KG1 (cell line): Measurements from ENCODE around the gene DPY30.
"Not testable (repeated sequence)": the region's sequence is repeated elsewhere in the genome, so short reads cannot be mapped to it uniquely, and the experiment has no call there.

Experiments
- DNase-seq: peaks from one replicate; lab custom pipeline; 2025; lab: John Stamatoyannopoulos, UW

Gene DPY30

DNA sequence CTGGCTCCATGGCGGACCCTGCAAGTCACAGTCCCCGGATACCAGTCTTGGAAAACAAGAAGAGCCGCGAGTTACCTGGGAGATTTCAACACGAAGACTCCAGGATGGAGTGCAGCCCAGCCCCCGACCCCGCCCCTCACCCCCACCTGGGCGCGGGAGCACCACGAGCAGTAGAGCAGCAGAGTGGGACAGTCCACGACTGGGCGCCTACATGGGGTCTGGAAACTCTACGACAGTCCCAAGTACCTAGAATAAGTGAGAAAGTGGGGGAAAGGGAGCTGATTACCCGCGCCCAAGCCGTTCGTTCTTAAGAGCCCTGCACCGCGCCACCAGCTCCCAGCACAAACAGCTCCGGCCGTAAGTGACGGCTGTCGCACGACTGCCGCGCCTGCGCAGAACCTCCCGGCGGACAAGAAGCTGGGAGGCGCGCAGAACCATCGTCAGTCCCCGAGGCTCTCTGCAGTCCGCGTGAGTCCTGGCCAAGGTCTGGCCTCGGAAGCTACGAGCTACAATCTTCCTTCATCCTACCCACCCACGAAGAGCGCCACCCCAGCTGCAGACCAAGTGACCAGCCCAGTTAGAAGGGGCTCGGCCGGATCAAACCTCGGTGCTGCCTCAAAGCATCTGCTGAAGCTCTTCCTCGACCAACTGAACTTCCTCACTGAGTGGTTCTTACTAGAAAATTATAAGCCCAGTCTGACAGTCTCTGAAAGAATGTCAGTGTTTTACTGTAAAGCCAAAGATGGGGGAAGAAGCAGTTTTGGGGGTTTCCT, at the start of gene DPY30:
Gene DPY30, minus strand, starts transcription at position 359 of the 773 bp plus-strand sequence. Its CDS starts 349 bp downstream, at position 10.
- DNase-seq = peak; percentile 63

DNA sequence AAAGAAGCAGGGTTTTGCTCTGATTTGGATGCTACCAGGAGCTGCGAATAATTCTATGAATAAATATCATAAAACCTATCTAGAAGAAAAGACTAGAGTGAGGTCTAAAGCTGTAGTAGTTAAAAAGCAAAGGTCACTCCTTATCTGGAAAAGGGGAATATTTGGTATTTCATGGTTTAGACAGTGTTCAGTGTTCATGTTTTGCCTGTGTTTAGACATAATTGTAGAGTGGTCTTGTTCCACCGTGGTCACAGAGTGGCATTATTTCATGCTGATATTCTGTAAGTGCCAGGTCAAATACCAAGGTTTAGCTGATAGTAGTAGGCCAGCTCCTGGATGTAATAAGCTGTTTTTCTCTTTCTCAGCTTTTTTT, 34.5 kb upstream of the DPY30 start:
- no peak for DNase-seq

DNA sequence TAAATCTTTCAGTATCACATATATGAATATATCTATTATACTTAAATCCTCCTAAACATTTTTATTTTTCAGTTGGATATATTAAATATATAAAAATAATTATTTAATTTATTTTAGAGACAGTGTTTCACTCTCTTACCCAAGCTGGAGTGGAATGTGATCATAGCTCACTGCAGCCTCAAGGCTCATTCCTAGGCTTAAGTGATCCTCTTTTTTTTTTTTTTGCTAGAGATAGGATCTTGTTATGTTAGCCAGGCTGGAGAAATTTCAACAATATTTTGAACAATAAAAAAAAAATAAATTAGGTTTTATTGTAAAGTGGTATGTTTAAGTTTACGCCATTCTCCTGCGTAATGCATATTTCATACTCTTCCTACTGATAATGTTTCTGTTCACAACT, 27.9 kb upstream of the DPY30 start:
- DNase-seq = no peak

DNA sequence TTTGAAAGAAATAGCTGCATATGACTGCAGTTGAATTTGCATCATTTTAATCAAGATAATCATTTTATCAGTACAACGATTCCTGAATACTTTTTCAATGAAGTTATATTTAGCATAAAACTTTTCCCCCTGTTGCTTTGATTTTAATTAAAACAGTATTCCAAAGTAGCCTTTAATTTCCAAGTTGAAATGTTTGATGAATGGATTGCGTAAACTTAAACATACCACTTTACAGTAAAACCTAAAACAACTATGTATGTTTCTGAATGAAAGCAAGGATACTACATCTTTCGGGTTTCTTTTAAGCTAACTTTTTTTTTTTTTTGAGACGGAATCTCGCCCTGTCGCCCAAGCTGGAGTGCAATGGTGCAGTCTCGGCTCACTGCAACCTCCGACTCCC, 25.1 kb upstream of the DPY30 start:
- DNase-seq = no peak

DNA sequence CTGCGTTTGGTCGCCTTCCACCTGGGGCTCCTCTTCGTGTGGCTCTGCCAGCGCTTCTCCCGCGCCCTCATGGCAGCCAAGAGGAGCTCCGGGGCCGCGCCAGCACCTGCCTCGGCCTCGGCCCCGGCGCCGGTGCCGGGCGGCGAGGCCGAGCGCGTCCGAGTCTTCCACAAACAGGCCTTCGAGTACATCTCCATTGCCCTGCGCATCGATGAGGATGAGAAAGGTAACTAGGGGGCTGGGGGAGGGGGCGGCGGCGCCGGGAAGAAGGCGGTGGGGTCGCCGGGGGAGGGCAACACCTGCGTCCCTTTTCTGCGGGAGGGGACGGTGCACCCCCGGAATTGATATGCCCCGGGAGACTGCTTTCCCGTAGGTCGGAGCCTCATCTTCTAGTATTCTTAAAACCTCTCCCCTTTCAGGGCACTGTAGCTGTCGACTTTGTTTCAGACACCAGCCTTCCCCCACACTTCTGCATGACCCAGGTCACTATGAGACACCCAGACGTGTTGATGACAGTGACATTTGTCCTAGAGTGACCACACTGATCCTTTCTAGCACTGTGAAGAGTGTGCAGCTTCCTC, 24.5 kb upstream of the DPY30 start:
- DNase-seq = peak; percentile 13

DNA sequence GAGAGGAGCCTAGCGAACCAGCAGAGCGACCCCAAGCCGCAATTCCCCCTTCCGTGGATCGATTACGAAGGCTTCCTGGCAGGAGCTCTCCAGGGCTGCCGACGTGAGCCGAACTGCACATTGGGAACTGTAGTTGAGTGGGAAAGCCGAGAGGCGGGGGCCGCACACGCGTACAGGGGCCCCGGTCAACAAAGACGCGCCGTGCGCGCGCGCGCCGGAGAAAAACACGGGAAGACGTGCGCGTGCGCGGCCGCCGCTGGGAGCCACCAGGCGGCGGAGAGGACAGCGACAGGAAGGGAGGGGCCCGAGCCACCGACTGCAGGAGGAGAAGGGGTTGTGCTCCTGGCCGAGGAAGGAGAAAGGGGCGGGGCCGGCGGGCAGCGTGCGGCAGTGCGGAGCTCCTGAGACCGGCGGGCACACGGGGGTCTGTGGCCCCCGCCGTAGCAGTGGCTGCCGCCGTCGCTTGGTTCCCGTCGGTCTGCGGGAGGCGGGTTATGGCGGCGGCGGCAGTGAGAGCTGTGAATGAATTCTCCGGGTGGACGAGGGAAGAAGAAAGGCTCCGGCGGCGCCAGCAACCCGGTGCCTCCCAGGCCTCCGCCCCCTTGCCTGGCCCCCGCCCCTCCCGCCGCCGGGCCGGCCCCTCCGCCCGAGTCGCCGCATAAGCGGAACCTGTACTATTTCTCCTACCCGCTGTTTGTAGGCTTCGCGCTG, 23.9 kb upstream of the DPY30 start, which contains the start of gene SPAST:
Gene SPAST, plus strand, starts transcription at position 247 of the 711 bp plus-strand sequence. Its CDS starts 276 bp downstream, at position 523.
- DNase-seq = peak; percentile 95

DNA sequence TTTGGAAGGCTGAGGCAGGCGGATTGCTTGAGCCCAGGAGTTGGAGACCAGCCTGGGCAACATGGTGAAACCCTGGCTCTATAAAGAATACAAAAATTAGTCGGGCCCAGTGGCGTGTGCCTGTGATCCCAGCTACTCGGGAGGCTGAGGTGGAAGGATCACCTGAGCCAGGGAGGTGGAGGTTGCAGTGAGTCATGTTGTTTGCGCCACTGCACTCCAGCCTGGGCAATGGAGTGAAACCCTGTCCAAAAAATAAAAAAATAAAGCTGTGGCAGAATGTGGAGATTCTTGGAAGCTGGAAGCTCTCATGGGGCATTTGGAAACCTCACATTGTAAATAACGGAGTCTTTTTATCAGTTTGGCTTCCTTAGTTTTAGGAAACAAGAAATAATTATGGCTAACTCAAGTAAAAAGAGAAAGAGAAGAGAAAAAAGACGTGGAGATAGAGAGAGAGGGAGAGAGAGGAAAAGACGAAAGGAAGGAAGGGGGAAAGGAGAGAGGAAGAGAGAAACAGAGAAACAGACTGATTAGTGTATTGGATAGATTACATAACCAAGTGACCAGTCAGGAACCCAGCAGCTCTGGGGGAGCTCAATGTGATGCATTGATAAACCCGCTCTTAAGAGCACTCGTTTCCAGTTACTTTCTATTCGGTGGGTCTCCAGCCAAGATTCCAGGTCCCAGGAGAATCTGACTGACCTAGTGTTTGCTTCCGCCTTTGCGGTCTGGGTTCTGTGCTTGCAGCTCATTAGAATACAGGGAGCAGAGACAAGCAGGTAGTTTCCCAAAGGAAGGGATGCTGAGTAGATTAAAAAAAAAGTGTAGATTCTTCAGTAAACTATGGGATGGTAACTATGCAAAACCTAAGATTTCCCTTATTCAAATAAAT, 22.6 kb upstream of the DPY30 start:
- no peak for DNase-seq

DNA sequence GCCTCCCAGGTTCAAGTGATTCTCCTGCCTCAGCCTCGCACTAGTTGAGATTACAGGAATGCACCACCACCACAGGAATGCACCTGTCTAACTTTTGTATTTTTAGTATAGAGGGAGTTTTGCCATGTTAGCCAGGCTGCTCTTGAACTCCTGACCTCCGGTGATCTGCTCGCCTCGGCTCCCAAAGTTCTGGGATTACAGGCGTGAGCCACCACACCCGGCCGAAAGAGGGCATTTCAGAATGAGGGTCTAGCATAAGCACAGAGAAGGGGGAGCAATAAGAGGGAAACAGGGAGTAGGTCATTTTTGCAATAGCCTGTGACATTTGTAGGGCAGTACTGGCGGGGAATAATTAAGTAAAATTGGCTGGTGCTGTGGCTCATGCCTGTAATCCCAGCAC, 21.8 kb upstream of the DPY30 start:
- no peak for DNase-seq

DNA sequence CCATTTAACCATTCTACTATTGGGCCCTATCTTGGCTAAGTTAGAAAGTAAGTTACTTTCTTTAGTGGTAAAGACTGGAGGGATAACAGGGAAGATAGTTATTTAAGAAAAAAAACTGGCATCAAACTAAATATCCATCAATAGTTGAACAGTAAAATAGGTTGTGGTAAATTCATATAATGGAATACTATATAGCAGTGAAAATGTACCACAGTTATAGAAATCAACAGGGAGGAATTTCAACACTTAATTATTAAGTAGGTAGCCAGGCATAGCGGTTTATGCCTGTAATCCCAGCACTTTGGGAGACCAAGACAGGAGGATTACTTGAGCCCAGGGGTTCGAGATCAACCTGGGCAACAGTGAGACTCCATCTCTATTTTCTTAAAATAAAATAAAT, 20.7 kb upstream of the DPY30 start:
- no peak for DNase-seq

DNA sequence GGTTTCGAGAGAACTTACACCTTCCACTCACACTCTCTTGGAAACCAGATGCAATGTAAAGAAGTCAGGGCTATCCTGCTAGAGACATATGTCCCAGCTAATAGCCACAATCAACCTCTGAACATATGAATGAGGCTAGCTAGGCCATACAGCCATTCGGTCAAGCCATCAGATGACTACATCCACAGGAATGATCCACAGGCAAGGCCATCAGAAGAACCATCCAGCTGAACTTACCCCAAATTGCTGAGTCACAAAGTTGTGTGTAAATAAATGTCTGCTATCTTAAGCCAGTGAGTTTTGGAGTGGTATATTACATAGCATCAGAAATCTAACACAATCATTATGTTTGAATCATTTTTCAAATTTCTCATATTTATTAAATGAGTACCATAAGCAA, 18.5 kb upstream of the DPY30 start:
- no peak for DNase-seq

DNA sequence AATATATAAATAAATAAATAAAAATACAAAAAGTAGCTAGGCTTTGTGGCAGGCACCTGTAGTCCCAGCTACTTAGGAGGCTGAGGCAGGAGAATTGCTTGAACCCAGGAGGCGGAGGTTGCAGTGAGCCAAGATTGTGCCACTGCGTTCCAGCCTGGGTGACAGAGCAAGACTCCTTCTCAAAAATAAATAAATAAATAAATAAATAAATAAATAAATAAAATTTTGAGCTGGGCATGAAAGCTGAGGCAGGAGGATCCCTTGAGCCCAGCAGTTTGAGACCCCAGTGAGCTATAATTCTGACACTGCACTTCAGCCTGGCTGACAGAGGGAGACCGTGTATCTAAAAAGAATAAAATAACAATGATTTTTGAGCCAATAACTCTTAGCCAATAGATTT, 15.0 kb upstream of the DPY30 start:
- DNase-seq = not testable (repeated sequence)

DNA sequence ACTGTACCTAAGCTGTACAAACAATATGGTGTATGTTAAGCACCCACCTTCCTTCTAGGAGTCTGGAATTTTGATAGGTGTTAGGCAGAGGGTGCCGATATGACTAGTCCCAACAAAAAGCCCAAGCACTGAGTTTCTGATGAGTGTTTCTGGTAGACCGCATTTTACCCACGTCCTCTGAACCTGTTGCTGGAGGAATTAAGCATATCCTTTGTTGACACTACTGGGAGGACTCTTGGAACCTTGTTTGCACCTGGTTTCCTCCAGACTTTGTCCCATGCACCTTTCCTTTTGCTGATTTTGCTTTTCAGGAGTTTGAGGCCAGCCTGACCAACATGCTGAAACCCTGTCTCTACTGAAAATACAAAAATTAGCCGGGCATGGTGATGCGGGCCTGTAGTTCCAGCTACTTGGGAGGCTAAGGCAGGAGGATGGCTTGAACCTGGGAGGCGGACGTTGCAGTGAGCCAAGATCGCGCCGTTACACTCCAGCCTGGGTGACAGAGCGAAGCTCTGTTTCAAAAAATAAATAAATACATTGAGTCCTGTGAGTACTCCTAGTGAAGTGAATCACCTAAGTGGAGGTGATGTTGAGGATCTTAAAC, 12.3 kb upstream of the DPY30 start:
- DNase-seq = no peak

DNA sequence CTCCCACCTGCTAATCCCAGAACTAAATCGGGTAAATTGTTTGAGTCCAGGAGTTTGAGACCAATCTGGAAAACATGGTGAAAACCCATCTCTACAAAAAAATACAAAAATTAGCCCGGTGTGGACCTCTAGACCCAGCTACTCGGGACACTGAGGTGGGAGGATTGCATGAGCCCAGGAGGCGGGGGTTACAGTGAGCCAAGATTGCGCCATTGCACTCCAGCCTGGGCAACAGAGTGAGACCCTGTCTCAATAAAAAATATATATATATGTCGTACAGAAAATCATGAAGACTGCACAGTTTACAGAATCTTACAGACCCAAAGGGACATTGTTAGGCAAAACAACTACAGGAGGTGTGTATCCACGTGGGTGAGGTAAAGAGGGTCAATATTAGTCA, 4.0 kb upstream of the DPY30 start:
- DNase-seq = no peak

DNA sequence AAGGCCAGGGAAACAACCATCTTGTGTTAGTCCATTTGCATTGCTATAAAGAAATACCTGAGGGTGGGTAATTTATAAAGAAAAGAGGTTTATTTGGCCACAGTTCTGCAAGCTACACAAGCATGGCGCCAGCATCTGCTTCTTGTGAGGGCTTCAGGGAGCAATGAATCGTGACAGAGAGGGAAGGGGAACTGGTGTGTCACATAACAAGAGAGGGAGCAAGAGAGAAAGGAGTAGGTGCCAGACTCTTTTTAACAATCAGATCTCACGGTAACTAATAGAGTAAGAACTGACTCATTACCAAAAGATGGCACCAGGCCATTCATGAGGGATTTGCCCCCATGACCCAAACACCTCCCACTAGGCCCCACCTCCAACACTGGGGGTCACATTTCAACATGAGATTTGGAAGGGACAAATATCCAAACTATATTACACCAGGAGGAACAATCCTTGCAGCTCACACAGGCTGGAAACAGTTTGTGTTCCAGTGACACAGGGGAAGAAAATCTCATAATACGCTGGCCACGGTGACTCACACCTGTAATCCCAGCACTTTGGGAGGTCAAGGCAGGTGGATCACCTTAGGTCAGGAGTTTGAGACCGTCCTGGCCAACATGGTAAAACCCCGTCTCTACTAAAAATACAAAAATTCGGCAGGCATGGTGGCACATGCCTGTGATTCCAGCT, 5.3 kb downstream of the DPY30 start:
- not testable (repeated sequence) for DNase-seq

DNA sequence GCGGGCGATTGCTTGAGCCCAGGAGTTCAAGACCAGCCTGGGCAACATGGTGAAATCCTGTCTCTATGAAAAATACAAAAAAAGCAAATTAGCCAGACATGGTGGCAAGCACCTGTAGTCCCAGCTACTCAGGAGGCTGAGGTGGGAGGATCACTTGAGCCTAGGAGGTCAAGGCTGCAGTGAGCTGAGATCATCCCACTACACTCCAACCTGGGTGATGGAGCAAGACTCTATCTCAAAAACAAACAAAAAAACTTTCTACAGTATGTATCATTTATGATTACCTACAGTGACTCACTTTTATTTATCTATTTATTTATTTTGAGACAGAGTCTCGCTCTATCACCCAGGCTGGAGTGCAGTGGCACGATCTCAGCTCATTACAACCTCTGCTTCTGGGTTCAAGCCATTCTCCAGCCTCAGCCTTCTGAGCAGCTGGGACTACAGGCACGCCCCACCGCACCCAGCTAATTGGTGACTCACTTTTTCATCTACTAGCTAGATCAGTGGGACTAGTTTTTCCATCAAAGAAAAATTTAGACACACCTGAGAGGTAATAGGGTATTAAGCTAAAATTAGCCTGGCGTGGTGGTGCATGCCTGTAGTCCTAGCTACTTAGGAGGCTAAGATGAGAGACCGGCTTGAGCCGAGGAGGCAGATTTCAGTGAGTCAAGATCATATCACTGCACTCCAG, 20.7 kb downstream of the DPY30 start:
- not testable (repeated sequence) for DNase-seq

DNA sequence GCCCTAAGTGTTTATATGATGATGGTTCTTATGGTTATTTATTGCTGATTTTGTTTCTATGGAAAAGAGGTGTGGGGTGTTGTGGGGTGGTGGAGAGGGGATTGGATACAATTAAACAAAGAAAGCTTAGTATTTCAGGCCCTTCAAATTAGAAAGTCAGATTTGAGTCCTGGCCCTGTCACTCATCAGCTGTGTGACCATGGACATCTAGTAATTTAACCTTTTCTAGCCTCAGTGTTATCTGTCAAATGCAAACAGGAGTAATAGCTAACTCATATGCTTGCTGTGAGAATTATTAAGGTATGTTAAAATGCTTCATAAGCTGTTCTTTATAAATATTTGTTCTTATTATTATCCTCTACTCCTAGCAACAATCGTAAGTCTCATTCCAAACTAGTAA, 26.7 kb downstream of the DPY30 start:
- DNase-seq = no peak

DNA sequence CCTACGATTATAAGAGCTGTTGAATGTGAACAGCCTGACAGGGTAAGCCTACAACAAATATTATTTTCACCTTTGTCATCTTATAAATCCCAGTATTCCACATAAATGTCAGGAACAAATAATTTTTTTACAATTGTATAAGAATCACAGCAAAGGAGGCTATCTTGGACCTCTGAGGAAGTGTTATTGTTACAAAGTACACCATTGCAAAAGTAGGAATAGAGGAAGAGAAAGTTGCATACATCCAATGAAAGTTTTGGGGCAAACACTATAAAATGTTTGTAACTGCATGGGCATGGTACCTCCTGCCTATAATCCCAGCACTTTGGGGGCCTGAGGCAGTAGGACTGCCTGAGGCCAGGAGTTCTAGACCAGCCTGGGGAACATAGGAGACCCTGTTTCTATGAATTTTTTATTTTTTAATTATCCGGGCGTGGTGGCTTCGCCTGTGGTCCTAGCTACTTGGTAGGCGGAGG, 28.1 kb downstream of the DPY30 start:
- no peak for DNase-seq

DNA sequence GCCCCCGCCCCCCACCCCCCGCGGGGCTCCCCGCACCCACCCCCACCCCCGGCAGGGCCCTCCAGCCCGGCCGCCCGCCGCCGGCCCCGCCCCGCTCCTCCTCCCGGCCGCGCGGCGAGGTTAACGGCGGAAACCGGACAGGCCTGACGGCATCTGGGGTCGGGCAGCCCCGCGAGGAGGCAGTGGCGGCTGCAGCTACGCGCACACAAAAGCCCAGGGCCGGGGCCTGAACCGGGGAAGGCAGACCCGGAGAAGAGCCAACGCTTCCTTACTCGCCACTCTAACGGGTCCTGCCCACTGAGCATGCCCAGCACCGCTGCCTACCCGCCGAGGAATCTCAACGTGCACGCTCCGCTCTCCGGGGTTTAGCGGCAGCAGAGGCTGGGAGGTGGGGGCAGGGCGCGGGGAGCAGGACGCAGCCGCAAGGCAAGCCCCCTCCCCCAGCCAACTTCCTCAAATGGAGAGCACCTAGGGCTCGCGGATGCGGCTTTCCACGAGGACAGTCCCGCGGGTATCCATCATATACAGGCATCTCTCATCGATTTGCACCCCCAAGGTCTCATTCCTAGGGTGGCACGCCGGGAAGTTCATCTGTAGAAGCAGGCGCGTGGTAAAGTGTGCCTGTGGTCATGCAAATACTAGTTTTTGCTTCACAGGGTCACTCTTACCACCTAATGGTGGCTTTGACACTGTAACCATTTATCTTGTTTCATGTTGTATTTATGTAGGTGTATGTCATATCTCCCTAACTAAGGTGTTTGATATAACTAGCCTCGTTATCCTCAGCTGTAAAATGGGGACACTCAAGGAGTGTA, 28.7 kb downstream of the DPY30 start, which contains the start of gene MEMO1:
Gene MEMO1, minus strand, starts transcription at position 339 of the 815 bp plus-strand sequence. CDS start 761 bp downstream, outside the sequence.
- DNase-seq = peak; percentile 91

DNA sequence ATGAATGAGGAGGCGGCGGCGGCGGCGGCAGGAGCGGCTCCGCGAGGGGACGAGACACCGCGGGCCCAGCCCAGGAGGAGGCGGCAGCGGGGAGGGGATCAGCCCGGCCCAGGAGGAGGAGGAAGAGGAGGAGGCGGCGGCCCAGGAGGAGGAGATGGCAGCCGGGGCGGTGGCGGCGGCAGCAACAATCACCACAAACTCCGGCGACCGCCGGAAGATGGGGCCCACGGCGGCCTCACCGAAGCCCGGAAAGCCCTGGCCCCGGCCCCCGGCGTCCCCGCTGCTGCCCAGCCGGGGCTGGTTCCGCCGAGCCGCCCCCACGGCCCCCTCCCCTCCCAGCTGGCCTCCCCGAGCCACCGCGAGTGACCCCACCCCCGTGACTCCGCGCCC, 29.3 kb downstream of the DPY30 start:
- DNase-seq = not testable (repeated sequence)
